HuH-7.5 (cell line): Measurements from ENCODE around the gene STXBP3.
A peak's percentile ranks its signal among the peaks of the same experiment; 100 is the strongest.
"Not testable (repeated sequence)": the region's sequence is repeated elsewhere in the genome, so short reads cannot be mapped to it uniquely, and the experiment has no call there.

Experiments used
- DNase-seq: peaks from one replicate; pipeline ENCODE4 v3.0.0; 2011; ENCODE audit warnings: low spot score

The STXBP3 gene

GRCh38 chr1:108732398-108732797 lies 14.1 kb upstream of the STXBP3 start:
- no peak for DNase-seq

- DNase-seq: no peak
These were observed 12.2 kb upstream of the STXBP3 start for GRCh38 chr1:108734171-108734865.

DNA sequence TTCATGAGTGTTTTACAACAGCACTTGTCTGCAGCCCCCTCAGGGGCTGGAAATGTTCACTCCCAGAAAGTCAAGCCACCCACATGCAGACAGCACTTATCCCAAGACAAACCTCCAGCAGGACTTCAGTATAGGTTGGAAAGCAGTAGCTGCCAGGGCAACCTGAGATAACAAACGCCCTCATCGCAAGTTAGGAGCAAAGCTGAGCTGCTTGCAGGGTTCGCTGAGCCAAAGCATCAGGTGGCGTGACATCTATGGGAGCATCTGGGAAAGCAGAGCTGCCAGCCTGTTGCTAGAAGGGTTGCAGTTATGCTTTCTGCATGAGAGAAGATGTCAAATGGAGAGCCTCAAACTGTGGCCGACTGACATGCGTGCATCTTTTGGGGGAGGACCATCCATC lies 4.2 kb upstream of the STXBP3 start:
- no peak for DNase-seq

GRCh38 chr1:108745980-108746381 lies 493 bp upstream of the STXBP3 start:
- no peak for DNase-seq

GRCh38 chr1:108747171-108747850 lies 837 bp downstream of the STXBP3 start:
- DNase-seq: peak; percentile 65

GRCh38 chr1:108747898-108748297 lies 1.4 kb downstream of the STXBP3 start:
- no peak for DNase-seq

GRCh38 chr1:108749081-108749480 lies 2.6 kb downstream of the STXBP3 start:
- DNase-seq: no peak

DNA sequence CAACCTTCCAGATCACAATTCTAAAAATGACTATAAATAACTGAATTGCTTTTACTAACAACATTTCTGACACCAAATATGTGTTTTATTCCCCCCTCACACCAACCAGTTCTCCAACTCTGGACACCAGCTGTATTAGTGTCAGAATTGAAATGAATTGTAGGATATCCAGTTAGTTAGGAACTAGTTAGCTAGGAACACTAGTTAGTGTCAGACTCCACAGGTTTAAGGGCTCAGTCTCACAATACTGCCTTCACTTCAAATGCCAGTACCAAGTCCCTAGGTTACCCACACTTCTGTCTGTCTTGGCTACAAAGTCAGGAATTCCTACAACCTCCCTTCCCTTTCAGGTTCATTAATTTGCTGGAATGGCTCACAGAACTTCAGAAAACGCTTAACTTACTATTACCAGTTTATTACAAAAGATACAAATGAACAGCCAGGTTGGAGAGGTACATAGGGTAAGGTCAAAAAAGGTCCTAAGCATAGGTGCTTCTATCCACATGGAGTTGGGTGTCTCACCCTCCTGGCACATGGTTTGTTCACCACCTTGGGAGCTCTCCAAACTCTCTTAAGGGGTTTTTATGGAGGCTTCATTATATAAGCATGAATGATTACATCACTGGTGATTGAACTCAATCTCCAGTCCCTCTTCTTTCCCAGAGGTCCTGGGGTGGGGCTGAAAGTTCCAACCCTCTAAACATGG lies 4.2 kb downstream of the STXBP3 start:
- no peak for DNase-seq

GRCh38 chr1:108753363-108753762 lies 6.9 kb downstream of the STXBP3 start:
- no peak for DNase-seq

- no peak for DNase-seq
These were observed 12.3 kb downstream of the STXBP3 start for GRCh38 chr1:108758796-108759195.

DNA sequence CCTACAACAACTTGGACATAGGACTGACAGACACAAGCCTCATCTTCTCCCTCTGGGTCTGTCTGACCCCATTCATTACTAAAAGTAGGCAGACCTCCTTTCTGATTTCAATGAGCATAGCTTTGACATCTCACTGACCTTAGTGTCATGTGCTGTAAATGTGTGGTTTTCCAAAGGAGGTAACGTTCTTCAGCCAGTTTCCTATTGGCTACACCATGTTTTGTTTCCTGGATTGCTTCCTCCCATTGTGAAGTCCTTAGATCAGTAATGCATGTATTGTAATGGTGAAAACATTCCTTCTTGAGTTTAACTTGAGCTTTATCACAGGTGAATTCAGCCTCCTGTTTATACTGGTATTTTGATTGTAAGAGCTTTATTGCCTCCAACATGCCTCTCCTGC lies 20.6 kb downstream of the STXBP3 start:
- DNase-seq: no peak

GRCh38 chr1:108767708-108768107 lies 21.2 kb downstream of the STXBP3 start:
- DNase-seq: no peak

- DNase-seq: no peak
These were observed 31.4 kb downstream of the STXBP3 start for GRCh38 chr1:108777839-108778238.

- DNase-seq: no peak
These were observed 33.0 kb downstream of the STXBP3 start for GRCh38 chr1:108779455-108779854.

- DNase-seq: no peak
These were observed 34.6 kb downstream of the STXBP3 start for GRCh38 chr1:108780937-108781574.

GRCh38 chr1:108781575-108781944 lies 35.1 kb downstream of the STXBP3 start:
- DNase-seq: not testable (repeated sequence)

DNA sequence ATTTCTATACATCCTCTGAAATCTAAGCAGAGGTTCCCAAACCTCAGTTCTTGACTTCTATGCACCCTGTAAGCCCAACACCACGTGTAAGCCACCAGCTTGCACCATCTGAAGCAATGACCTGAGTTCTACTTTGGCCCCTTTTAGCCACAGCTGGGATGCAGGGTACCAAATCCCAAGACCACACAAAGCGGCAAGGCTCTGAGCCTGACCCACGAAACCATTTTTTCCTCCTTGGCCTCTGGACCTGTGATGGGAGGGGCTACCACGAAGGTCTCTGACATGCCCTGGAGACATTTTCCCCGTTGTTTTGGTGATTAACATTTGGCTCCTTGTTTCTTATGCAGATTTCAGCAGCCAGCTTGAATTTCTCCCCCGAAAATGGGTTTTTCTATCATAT lies 38.8 kb downstream of the STXBP3 start:
- DNase-seq: no peak

DNA sequence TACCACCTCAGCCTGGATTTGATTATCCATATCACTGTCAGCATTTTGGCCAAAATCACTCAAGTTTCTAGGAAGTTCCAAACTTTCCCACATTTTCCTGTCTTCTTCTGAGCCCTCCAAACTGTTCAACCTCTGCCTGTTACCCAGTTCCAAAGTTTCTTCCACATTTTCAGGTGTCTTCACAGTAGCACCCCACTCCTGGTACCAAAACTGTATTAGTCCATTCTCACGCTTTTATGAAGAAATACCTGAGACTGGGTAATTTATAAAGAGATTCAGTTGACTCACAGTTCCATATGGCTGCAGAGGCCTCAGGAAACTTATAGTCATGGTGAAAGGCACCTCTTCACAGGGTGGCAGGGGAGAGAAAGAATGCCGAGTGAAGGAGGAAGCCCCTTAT lies 39.4 kb downstream of the STXBP3 start:
- no peak for DNase-seq

GRCh38 chr1:108791790-108792189 lies 45.3 kb downstream of the STXBP3 start:
- no peak for DNase-seq

DNA sequence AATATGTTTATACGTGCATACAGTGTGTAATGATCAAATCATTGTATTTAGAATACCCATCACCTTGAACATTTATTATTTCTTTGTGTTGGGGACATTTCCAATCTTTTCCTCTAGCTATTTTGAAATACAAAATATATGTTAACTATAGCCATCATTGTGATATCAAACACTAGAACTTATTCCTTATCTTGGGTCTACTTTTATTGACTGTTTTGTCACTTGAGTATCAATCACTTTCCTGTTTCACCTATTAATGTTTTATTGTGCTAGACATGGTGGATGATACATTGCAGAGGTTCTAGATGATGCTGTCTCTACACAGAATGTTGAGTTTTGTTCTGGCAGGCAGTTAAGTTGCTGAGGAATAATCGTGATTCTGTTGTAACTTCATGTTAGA lies 45.9 kb downstream of the STXBP3 start:
- DNase-seq: no peak

DNA sequence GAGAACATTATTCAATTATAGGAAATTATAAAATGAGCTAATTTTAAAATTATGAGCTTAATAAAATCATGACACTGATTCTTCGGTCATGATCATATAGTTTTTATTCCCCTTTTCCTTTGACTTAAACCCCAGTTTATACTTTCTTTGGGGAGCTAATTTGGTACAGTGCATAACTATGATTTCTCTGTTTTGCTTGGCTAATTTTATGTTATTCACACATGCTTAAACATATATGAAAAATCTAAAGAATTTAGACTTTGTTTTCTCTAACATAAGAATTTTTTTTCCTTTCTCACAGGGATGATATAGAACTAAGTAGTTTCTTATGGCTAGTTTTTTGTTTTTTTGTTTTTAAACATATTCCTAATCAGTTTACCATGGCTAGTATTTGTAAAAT lies 52.5 kb downstream of the STXBP3 start:
- no peak for DNase-seq

DNA sequence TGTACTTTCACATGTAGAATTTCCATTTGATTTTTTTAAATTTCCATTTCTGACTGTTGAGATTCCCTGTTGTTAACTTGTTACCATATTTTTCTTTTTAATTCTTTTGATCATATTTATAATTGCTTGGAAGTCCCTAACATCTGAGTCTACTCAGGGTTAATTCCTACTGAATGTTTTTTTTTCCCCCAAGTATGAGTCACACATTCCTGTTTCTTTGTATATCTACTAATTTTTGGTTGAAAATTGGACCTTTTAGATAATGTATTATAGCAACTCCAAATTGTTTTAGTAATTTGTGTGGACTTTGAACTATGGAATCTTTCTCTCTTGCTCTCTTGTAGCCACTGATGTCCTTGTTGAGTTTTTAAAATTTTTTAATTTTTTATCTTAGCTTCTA lies 54.6 kb downstream of the STXBP3 start:
- DNase-seq: no peak

DNA sequence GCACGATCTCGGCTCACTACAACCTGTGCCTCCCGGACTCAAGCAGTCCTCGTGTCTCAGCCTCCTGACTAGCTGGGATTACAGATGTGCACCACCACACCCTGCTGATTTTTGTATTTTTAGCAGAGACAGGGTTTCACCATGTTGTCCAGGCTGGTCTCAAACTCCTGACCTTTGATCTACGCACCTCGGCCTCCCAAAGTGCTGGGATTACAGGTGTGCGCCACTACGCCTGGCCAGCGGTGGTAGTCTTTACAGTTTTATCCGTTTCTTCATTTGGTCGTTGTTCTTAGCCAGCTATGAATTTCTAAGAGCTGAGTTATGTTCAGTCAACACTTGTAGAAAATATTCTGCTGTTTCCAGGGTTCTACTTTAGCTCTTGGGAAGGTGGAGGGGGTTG lies 57.1 kb downstream of the STXBP3 start:
- DNase-seq: no peak
